Kidney capillary endothelial cell (primary cell): Measurements from ENCODE around the gene ZBTB20.

ENCODE experiments used
- DNase-seq: peaks from one replicate; pipeline ENCODE4 v3.0.0-alpha.2; 2018; ENCODE audit warnings: low spot score

The ZBTB20 gene

GRCh38 chr3:114284644-114285043 lies 862.4 kb downstream of the ZBTB20 start:
- no peak for DNase-seq
